Activated B cell treated with CpG ODN at 0.5 μM for 24 hours (primary cell): ENCODE measurements around the gene TOX4. TPM values are rescaled to one million over a fixed set of nuclear protein-coding genes. Genes with fewer than 3 reads are reported as not detected.
"Not testable (repeated sequence)": the region's sequence is repeated elsewhere in the genome, so short reads cannot be mapped to it uniquely, and the experiment has no call there.

Source experiments
- ATAC-seq: fragments of 200-7000 bp; cut with Tn5 transposase; one replicate; pipeline ENCODE4 v1.10.0; 2021; ENCODE audit warnings: low read depth, mild to moderate bottlenecking, moderate library complexity
- CTCF ChIA-PET: fragments of 350-600 bp; sonication (Branson Sonifier 250); formaldehyde crosslinking; loops from one replicate; lab custom pipeline; 2021; ENCODE audit warnings: antibody characterized with exemption; lab: Charles Lee
- POLR2A ChIA-PET: fragments of 350-600 bp; sonication (Branson Sonifier 250); formaldehyde crosslinking; loops from one replicate; lab custom pipeline; 2021; ENCODE audit warnings: antibody characterized with exemption; lab: Charles Lee
- DNase-seq: peaks from one replicate; pipeline ENCODE4 v3.0.0; 2022
- H3K27ac Mint-ChIP-seq: one replicate; pipeline ENCODE4 v1.8.0; 2020; ENCODE audit warnings: mixed read lengths
- H3K27me3 Mint-ChIP-seq: one replicate; pipeline ENCODE4 v1.8.0; 2021; ENCODE audit warnings: mixed read lengths
- H3K36me3 Mint-ChIP-seq: one replicate; pipeline ENCODE4 v1.8.0; 2021; ENCODE audit warnings: low read depth, mixed read lengths
- H3K4me1 Mint-ChIP-seq: one replicate; pipeline ENCODE4 v1.8.0; 2021; ENCODE audit warnings: mixed read lengths
- H3K4me3 Mint-ChIP-seq: one replicate; pipeline ENCODE4 v1.8.0; 2020; ENCODE audit warnings: mild to moderate bottlenecking, mixed read lengths
- H3K9me3 Mint-ChIP-seq: one replicate; pipeline ENCODE4 v1.8.0; 2020; ENCODE audit warnings: mixed read lengths
- CTCF ChIP-seq: fragments of 200-600 bp; IDR thresholded peaks from one replicate; pipeline ENCODE4 v1.8.0; 2022; ENCODE audit warnings: antibody characterized with exemption, mild to moderate bottlenecking
- intact Hi-C: fragments of 100-400 bp; cut with micrococcal nuclease; formaldehyde crosslinking; loops from one replicate; pipeline ENCODE4 v1.15.1; 2024
- total RNA-seq: library from RNA; stranded (reverse); gene quantifications from 2 replicates; pipeline ENCODE4 v1.2.3, GENCODE V29; 2022

Gene TOX4
- total RNA-seq, 1 donor from 2014 or later = 81.4 TPM

DNA sequence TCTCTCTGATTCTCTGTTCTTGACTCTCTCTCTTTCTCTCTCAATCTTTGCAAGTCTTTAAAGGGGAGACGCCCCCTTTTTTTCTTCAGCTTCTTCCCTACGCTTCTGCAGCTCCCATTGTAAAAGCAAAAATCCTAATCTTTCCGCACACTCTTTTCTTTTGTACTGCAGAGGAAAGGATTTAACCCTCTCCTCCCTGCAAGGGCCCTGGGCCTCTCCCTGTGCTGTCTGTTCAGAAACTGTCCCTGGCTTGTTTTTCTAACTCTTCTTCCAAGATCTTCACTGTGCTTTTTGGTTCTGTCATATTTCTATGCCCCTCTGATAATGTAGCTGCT is 60.1 kb downstream of the TOX4 start:
- ATAC-seq (no peak), DNase-seq (no peak)
- Mint-ChIP-seq H3K4me3 (peak overlapping the region; percentile 7), H3K9me3 (no peaks in the 10 kb centered on the region), H3K4me1 (peaks cover 13% of the 10 kb centered on the region), H3K27me3 (peaks cover 60% of the 10 kb centered on the region), H3K36me3 (no peaks in the 10 kb centered on the region), H3K27ac (no peak overlapping the region)
- intact Hi-C loops = no loop called here
- ChIA-PET POLR2A (no interaction called here), CTCF (no interaction called here)
- no peak for TF ChIP-seq CTCF

GRCh38 chr14:21539189-21539940 is 62.4 kb downstream of the TOX4 start:
- ChIA-PET POLR2A (no interaction called here), CTCF (no interaction called here)
- Mint-ChIP-seq H3K4me1 (peaks cover 13% of the 10 kb centered on the region), H3K9me3 (no peaks in the 10 kb centered on the region), H3K4me3 (no peak overlapping the region), H3K36me3 (no peaks in the 10 kb centered on the region), H3K27ac (no peak overlapping the region), H3K27me3 (peaks cover 49% of the 10 kb centered on the region)
- no peak for DNase-seq
- ATAC-seq = no peak
- intact Hi-C loops = no loop called here
- TF ChIP-seq CTCF = no peak

DNA sequence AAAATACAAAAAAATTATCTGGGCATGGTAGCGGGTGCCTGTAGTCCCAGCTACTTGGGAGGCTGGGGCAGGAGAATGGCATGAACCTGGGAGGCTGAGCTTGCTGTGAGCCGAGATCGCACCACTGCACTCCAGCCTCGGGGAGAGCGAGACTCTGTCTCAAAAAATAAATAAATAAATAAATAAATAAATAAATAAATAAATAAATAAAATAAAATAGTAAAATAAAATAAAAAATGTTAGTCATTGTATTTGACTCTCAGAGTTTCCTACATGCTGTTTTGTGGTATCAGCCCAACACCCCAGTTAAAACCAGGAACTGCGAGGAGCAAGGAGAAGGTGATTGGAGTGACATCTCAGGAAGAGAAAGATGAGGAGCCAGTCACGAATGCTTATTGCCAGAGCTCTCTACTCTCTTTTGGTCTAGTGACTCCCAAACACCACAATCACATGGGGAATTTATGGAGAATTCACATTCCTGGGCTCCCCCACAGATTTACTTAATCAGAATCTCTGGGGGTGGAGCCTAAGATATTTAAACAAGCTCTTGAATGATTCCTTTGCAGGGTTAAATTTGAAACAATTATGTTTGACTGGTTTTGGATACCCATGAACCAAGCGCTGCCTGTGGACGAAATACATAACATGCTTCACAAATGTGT is 64.5 kb downstream of the TOX4 start:
- ChIA-PET CTCF (no interaction called here), POLR2A (no interaction called here)
- TF ChIP-seq CTCF = no peak
- intact Hi-C loops = no loop called here
- DNase-seq = no peak
- Mint-ChIP-seq H3K27ac (no peak overlapping the region), H3K36me3 (no peaks in the 10 kb centered on the region), H3K9me3 (no peaks in the 10 kb centered on the region), H3K4me3 (no peak overlapping the region), H3K27me3 (peaks cover 37% of the 10 kb centered on the region), H3K4me1 (peaks cover 7% of the 10 kb centered on the region)
- ATAC-seq = no peak

- CTCF ChIA-PET = no interaction called here
- H3K9me3 Mint-ChIP-seq = no peaks in the 10 kb centered on the region
- peaks cover 19% of the 10 kb centered on the region for H3K27me3 Mint-ChIP-seq
- no peak overlapping the region for H3K4me3 Mint-ChIP-seq
- no peak for TF ChIP-seq CTCF
- intact Hi-C loops = no loop called here
- POLR2A ChIA-PET = no interaction called here
- no peak overlapping the region for H3K27ac Mint-ChIP-seq
- H3K4me1 Mint-ChIP-seq = no peaks in the 10 kb centered on the region
- ATAC-seq (no peak), DNase-seq (no peak)
- H3K36me3 Mint-ChIP-seq = no peaks in the 10 kb centered on the region
Measured at GRCh38 chr14:21543521-21543960, 66.5 kb downstream of the TOX4 start.

DNA sequence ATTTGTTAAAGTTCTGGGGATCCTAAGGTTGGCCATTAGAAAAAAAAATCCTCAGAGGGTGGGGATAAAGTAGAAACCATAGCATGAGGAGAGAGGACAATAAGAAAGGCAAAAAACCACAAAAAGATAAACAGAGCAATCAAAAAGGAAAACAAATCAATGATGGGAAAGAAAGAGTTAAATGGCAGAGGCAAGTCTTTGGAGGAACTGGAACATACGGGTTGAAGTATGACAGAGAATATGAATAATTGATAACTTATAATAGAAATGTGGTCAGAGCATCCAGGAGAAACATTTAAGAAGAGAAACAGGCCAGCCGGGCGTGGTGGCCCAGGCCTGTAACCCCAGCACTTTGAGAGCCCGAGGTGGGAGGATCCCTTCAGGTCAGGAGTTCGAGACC is 67.0 kb downstream of the TOX4 start:
- Mint-ChIP-seq H3K36me3 (no peaks in the 10 kb centered on the region), H3K4me1 (no peaks in the 10 kb centered on the region), H3K27ac (no peak overlapping the region), H3K27me3 (peaks cover 15% of the 10 kb centered on the region), H3K4me3 (no peak overlapping the region), H3K9me3 (no peaks in the 10 kb centered on the region)
- ChIA-PET CTCF (no interaction called here), POLR2A (no interaction called here)
- DNase-seq = no peak
- intact Hi-C loops = no loop called here
- no peak for TF ChIP-seq CTCF
- ATAC-seq = no peak

DNA sequence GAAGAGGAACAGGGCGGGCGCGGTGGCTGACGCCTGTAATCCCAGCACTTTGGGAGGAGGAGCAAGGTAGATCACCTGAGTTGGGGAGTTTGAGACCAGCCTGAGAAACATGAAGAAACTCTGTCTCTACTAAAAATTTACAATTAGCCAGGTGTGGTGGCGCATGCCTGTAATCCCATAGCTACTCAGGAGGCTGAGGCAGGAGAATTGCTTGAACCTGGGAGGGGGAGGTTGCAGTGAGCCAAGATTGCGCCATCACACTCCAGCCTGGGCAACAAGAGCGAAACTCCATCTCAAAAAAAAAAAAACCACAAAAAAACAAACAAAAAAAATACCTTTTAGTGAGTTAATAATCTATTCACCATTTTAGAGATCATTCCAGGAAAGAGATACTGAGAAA is 67.6 kb downstream of the TOX4 start:
- H3K36me3 Mint-ChIP-seq, POLR2A ChIA-PET, CTCF ChIA-PET: not testable (repeated sequence)

More for the DNA sequence above, 67.6 kb downstream of the TOX4 start:
- H3K4me1 Mint-ChIP-seq, DNase-seq, H3K9me3 Mint-ChIP-seq, H3K27me3 Mint-ChIP-seq, ATAC-seq, intact Hi-C loops, H3K4me3 Mint-ChIP-seq, H3K27ac Mint-ChIP-seq: not testable (repeated sequence)
